ENCODE measurements around the gene TACC2.
"Not testable (repeated sequence)": the region's sequence is repeated elsewhere in the genome, so short reads cannot be mapped to it uniquely, and the experiment has no call there.

TACC2 gene

GRCh38 chr10:122057841-122058413 lies 69.0 kb downstream of the TACC2 start:
- DNase-seq (ENCODE audit: low spot score): no peak

DNA sequence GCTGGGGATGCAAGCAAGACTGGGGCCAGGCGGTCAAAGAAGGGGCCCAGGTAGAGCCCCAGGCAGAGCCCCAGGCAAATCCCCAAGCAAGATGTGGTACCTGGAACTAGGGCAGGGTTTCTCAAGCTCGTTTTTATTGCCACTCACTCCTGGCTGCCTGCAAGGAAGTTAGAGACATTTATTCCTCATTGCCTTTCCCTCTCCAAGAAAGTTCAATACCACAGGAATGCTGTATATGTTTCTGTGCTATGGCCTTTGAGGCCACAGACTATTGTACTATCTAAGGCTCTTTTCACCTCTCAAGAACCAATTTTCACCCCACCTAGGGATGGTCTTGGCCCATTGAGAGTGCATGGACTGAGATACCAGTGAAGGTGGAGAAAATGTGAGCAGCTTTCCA lies 71.3 kb downstream of the TACC2 start:
- DNase-seq (ENCODE audit: low spot score): no peak

GRCh38 chr10:122062831-122063674 lies 74.1 kb downstream of the TACC2 start:
- DNase-seq (ENCODE audit: low spot score): no peak

GRCh38 chr10:122066337-122066939 lies 77.5 kb downstream of the TACC2 start:
- not testable (repeated sequence) for DNase-seq (ENCODE audit: low spot score)

DNA sequence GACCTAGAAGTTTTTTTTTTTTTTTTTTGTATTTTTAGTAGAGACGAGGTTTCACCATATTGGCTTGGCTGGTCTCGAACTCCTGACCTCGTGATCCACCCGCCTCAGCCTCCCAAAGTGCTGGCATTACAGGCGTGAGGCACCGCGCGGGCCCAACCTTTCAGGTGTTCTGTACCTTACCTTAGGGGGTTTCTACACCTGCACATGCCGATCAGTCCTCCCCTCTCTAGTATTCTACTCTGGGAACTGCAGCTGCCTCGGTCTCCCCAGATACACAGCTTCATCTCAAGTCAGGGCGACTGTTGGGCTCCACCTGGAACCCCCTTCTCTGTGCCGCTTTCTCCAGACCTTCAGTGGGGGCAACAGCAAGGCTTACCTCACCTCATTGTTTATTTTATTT lies 79.9 kb downstream of the TACC2 start:
- DNase-seq (ENCODE audit: low spot score): no peak

DNA sequence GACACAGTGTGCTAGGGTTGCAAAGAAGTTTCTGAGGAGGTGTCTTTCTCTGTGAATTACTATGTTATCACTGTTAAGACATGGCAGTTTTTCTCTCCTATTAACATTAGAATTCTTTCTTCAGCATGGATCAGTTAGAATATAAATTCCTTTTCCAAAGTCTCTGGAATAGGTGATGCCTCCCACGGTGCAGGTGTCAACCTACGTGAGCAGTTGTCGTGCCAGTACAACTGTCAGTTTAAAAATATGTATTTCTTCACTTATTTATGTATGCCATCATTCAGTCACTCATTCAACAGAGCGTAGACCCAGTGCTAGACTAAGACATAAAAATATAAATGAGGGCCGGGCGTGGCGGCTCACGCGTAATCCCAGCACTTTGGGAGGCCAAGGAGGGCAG lies 83.5 kb downstream of the TACC2 start:
- DNase-seq (ENCODE audit: low spot score): no peak

DNA sequence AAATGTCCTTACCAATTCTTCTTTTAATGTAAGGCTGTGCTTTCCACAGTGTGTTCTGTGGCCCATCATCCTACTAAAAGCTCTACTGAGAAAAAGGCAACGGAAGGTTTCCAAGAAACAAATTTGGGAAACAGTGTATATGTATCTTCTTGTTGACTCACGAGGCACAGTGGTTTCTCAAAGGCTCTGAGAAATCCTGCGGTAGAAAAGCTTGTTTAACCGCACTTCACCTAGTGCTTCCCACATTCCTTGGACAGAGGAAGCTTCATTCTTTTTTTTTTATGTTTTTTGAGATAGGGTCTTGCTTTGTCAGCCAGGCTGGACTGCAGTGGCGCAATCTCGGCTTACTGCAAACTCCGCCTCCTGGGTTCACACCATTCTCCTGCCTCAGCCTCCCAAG lies 84.5 kb downstream of the TACC2 start:
- no peak for DNase-seq (ENCODE audit: low spot score)

GRCh38 chr10:122075171-122075570 lies 86.2 kb downstream of the TACC2 start:
- no peak for DNase-seq (ENCODE audit: low spot score)

DNA sequence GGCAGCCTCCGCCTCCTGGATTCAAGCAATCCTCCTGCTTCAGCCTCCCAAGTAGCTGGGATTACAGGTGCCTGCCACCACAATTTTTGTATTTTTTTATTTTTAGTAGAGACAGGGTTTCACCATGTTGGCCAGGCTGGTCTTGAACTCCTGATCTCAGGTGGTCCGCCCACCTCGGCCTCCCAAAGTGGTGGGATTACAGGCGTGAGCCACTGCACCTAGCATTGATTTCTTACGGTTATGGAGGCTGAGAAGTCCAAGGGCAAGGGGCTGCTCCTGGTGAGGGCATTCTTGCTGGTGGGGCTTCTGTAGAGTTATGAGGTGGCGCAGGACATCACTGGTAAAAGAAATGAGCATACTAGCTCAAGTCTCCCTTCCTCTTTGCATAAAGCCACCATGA lies 86.9 kb downstream of the TACC2 start:
- DNase-seq (ENCODE audit: low spot score): not testable (repeated sequence)

DNA sequence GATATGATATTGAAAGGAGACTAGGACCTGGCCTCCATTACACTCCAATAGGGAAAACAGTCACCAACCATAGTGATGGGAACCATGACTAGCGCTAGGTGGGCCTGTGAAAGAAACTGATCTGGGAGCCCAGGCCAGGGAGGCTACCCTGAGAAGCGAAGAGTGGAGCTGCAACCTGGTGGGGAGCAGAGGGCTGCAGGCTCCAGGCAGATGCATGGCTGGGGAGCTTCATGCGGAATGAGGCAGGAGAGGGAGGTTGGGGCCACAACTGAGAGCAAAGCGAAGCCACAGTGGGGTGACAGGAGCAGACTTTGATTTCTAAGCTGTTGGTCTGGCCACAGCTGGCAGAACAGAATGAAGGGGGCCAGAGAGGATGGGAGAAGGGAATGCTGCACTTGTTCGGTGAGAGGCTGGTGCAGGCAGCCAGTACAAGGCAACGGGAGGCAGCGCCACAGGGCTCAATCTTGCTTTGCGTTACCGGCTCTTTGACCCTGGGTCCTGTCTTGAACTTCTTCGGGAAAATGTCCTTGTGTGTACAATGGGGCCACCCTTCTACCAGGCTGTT lies 88.4 kb downstream of the TACC2 start:
- no peak for DNase-seq (ENCODE audit: low spot score)

DNA sequence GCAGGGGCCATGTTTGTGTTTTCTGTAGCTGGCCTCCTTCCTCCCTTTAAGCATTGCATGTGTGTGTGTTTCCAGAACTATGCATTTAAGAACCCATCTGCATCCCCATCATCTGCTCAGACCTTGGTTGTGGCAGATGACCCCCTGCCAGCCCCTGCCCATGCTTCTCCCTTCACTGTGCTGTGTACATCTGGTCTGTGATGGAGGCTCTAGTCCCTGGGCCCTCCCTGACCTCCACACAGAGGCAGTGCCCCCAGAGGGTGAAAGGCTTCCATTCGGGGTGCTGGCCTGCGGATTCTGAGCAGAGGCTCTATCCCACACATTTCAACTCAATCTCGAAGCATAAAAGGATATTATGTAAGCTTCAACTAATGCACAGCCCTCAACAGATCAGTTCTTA lies 89.4 kb downstream of the TACC2 start:
- no peak for DNase-seq (ENCODE audit: low spot score)

DNA sequence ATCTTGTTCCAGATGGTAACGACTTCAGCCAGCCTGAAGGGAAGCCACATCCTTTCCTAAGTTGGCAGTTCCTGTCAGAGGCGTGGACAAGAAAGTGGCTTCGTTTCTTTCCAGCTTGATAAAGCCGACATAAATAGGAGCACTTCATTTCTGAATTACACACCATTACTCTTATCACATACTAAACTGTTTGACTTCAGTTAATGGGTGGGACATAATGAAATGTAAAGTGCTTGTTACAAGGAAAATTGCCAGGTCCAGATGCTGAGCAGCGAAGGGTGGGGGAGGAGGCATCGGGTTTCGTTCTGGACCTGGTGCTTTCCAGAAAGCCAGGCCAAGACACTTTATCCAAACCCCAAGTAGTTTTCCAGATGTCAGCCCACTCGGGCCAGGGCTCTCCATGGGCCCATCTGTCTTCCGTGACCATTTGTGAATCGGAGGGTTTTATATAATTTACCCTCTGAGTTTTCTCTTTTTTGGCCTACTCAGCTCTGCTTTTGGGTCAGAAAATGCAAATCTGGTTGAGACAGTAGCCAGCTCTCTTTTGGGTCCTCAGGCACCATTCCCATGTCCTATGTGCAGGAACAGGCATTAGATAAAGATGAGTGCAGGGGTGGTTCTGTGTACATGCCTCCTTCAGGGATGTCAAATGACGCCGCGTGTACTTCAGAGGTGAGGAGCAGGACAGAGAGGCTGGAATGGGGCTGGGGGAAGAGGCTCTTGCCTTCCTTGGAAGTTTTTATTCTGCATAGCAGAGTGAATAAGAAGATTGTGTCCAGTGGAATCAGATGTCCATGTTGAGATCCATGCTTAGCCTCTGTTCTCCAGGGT lies 90.2 kb downstream of the TACC2 start:
- DNase-seq (ENCODE audit: low spot score): no peak

GRCh38 chr10:122082616-122083477 lies 93.9 kb downstream of the TACC2 start:
- DNase-seq (ENCODE audit: low spot score): no peak

DNA sequence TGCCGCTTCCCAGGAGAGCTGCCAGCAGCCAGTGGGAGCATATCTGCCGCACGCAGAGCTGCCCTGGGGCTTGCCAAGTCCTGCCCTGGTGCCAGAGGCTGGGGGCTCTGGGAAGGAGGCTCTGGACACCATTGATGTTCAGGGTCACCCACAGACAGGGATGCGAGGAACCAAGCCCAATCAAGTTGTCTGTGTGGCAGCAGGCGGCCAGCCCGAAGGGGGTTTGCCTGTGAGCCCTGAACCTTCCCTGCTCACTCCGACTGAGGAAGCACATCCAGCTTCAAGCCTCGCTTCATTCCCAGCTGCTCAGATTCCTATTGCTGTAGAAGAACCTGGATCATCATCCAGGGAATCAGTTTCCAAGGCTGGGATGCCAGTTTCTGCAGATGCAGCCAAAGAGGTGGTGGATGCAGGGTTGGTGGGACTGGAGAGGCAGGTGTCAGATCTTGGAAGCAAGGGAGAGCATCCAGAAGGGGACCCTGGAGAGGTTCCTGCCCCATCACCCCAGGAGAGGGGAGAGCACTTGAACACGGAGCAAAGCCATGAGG lies 94.6 kb downstream of the TACC2 start:
- DNase-seq (ENCODE audit: low spot score): no peak

DNA sequence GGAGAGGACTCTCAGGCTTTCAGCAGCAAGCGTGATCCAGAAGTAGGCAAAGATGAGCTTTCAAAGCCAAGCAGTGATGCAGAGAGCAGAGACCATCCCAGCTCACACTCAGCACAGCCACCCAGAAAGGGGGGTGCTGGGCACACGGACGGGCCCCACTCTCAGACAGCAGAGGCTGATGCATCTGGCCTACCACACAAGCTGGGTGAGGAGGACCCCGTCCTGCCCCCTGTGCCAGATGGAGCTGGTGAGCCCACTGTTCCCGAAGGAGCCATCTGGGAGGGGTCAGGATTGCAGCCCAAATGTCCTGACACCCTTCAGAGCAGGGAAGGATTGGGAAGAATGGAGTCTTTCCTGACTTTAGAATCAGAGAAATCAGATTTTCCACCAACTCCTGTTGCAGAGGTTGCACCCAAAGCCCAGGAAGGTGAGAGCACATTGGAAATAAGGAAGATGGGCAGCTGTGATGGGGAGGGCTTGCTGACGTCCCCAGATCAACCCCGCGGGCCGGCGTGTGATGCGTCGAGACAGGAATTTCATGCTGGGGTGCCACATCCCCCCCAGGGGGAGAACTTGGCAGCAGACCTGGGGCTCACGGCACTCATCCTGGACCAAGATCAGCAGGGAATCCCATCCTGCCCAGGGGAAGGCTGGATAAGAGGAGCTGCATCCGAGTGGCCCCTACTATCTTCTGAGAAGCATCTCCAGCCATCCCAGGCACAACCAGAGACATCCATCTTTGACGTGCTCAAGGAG lies 95.5 kb downstream of the TACC2 start:
- no peak for DNase-seq (ENCODE audit: low spot score)

- no peak for DNase-seq (ENCODE audit: low spot score)
Measured at GRCh38 chr10:122085423-122085911, 96.5 kb downstream of the TACC2 start.

DNA sequence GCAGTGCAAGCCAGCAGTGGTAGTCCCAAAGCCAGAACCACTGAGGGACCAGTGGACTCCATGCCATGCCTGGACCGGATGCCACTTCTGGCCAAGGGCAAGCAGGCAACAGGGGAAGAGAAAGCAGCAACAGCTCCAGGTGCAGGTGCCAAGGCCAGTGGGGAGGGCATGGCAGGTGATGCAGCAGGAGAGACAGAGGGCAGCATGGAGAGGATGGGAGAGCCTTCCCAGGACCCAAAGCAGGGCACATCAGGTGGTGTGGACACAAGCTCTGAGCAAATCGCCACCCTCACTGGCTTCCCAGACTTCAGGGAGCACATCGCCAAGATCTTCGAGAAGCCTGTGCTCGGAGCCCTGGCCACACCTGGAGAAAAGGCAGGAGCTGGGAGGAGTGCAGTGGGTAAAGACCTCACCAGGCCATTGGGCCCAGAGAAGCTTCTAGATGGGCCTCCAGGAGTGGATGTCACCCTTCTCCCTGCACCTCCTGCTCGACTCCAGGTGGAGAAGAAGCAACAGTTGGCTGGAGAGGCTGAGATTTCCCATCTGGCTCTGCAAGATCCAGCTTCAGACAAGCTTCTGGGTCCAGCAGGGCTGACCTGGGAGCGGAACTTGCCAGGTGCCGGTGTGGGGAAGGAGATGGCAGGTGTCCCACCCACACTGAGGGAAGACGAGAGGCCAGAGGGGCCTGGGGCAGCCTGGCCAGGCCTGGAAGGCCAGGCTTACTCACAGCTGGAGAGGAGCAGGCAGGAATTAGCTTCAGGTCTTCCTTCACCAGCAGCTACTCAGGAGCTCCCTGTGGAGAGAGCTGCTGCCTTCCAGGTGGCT lies 97.7 kb downstream of the TACC2 start:
- no peak for DNase-seq (ENCODE audit: low spot score)

GRCh38 chr10:122087436-122087835 lies 98.5 kb downstream of the TACC2 start:
- DNase-seq (ENCODE audit: low spot score): no peak

Measured in ecto neural progenitor cell (in vitro differentiated cells).